BJ (cell line): ENCODE results near the gene NPHP4. TPM values are rescaled to one million over a fixed set of nuclear protein-coding genes. Genes with fewer than 3 reads are reported as not detected.

Experiments
- CTCF ChIA-PET: fragments of 350-600 bp; formaldehyde crosslinking; extraction: SDS; loops from one replicate; lab custom pipeline; 2021; ENCODE audit warnings: antibody characterized with exemption, inconsistent platforms; lab: Yijun Ruan, JAX
- POLR2A ChIA-PET: fragments of 300-600 bp; sonication (Branson Sonifier 250); formaldehyde crosslinking; extraction: SDS; loops from one replicate; lab custom pipeline; 2021; ENCODE audit warnings: antibody characterized with exemption; lab: Charles Lee
- DNase-seq: peaks from one replicate; pipeline ENCODE4 v3.0.0-alpha.2; 2011; ENCODE audit warnings: low read depth
- H3K27me3 ChIP-seq: 2 replicates; pipeline ENCODE4 v1.6.0; 2011; ENCODE audit warnings: low read length; ENCODE audit not compliant: control insufficient read depth, insufficient read depth
- H3K36me3 ChIP-seq: 2 replicates; pipeline ENCODE4 v1.5.1; 2011; ENCODE audit warnings: low read length; ENCODE audit not compliant: control insufficient read depth, insufficient read depth
- H3K4me3 ChIP-seq: 2 replicates; pipeline ENCODE4 v1.5.1; 2011; ENCODE audit warnings: low read depth, mild to moderate bottlenecking, control low read depth, low read length
- CTCF ChIP-seq: IDR thresholded peaks from 2 replicates; pipeline ENCODE4 v1.5.1; 2011; ENCODE audit warnings: low read depth, mild to moderate bottlenecking, control low read depth, inconsistent platforms, low read length, moderate library complexity; ENCODE audit not compliant: insufficient read depth
- polyA plus RNA-seq: library from polyadenylated mRNA; depleted of rRNA; stranded (reverse); fragments of >200 nt; gene quantifications from 2 replicates; pipeline ENCODE4 v1.2.3, GENCODE V29; 2011

The NPHP4 gene
- polyA plus RNA-seq, 1 experiment: 4.3 TPM

GRCh38 chr1:5911871-5912271 is 80.4 kb downstream of the NPHP4 start:
- TF ChIP-seq CTCF: no peak
- no peak overlapping the region for H3K4me3 ChIP-seq
- ChIA-PET CTCF (no interaction called here), POLR2A (no interaction called here)
- no peak for DNase-seq
- H3K27me3 ChIP-seq: no peaks in the 10 kb centered on the region
- no peaks in the 10 kb centered on the region; the same call in 1 of the 2 replicates for H3K36me3 ChIP-seq

DNA sequence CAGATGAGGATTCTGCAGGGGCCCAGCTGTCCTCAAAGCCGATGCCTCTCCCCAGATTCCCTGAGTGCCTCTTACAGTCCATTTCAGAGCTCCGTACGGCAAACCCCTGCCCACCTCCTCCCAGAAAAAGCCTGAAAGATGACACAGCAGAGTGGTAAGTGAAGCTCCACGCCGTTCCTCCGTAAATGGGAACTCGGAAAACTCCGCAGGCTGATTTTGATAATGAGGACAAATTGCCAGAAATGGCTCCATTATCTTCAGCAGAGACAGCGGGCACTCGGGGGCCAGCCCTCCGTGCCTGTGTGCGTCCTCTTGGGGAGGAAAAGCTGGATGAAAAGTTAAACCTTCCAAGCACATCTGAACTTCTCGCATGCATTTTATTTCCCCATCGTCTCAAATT is 81.1 kb downstream of the NPHP4 start:
- no peak for DNase-seq
- CTCF ChIA-PET: interaction anchor here (0.9 to 1.1 kb wide), 2 partner anchors 16 to 401 kb away, joined by 3 read pairs; no protein-coding TSS in a partner anchor
- no peaks in the 10 kb centered on the region; the same call in 1 of the 2 replicates for H3K36me3 ChIP-seq
- TF ChIP-seq CTCF: no peak
- H3K4me3 ChIP-seq: no peak overlapping the region
- POLR2A ChIA-PET: no interaction called here
- H3K27me3 ChIP-seq: no peaks in the 10 kb centered on the region

DNA sequence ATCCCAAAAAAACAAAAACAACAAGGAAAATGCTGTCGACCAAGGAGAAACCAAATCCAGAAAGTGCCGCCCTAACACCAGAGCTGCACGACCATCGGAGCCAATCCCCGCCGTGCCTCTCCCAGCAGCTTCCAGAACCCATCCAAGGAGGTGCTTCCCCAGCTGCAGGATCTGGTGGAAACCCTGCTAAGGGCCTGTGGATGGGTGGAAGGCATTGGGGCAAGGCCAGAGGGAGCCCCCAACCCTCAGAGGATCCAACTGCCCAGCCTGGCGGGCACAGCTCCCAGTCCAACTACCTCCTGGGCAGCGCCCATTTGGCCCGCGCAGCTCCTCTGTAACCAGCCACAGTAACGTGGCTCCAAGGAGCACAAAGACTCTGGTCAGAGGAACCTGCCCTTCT is 81.6 kb downstream of the NPHP4 start:
- ChIA-PET CTCF (interaction anchor here (0.9 to 1.1 kb wide), 2 partner anchors 16 to 400 kb away, joined by 3 read pairs; no protein-coding TSS in a partner anchor), POLR2A (no interaction called here)
- TF ChIP-seq CTCF: no peak
- no peaks in the 10 kb centered on the region; the same call in 1 of the 2 replicates for H3K36me3 ChIP-seq
- DNase-seq: no peak
- no peaks in the 10 kb centered on the region for H3K27me3 ChIP-seq
- H3K4me3 ChIP-seq: no peak overlapping the region

DNA sequence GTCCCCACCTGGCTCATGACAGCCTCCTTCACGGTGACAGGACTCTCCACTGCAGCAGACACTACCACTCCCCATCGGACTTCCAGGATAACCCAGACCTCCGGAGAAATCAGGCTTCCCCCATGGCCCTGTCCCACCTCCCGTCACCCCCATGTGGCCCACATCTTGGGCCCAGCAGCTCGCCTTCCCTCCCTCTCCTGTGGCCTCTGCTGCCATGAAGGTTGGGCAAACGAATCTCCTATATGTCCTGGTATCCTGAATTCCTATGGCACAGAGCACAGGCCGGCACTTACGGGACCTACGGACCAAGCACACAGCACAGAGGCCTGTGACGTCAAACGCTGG is 82.0 kb downstream of the NPHP4 start:
- no peak for TF ChIP-seq CTCF
- H3K27me3 ChIP-seq: no peaks in the 10 kb centered on the region
- no peak overlapping the region for H3K4me3 ChIP-seq
- ChIA-PET CTCF (interaction anchor here (0.9 to 1.1 kb wide), 2 partner anchors 15 to 400 kb away, joined by 3 read pairs; no protein-coding TSS in a partner anchor), POLR2A (no interaction called here)
- H3K36me3 ChIP-seq: peaks cover 2% of the 10 kb centered on the region
- no peak for DNase-seq

GRCh38 chr1:5909576-5910275 is 82.5 kb downstream of the NPHP4 start:
- Histone ChIP-seq H3K4me3 (no peak overlapping the region), H3K27me3 (no peaks in the 10 kb centered on the region), H3K36me3 (peaks cover 2% of the 10 kb centered on the region)
- ChIA-PET CTCF (interaction anchor here (1.0 kb wide), 1 partner anchor 9 kb away, joined by 4 read pairs; no protein-coding TSS in a partner anchor), POLR2A (no interaction called here)
- TF ChIP-seq CTCF: no peak
- no peak for DNase-seq
